Stimulated activated CD4-positive, alpha-beta T cell treated with anti-CD3 and anti-CD28 coated beads, Interleukin-15, amount 100 ng/mL, for 48 hours (primary cell): ENCODE measurements around the gene PYHIN1.
"Not testable (repeated sequence)": the region's sequence is repeated elsewhere in the genome, so short reads cannot be mapped to it uniquely, and the experiment has no call there.

Experiments
- DNase-seq, 2 donors: peaks; one replicate each; pipeline ENCODE4 v3.0.0-alpha.2; 2020; ENCODE audit warnings: low read depth in 2 of 2

The PYHIN1 gene

DNA sequence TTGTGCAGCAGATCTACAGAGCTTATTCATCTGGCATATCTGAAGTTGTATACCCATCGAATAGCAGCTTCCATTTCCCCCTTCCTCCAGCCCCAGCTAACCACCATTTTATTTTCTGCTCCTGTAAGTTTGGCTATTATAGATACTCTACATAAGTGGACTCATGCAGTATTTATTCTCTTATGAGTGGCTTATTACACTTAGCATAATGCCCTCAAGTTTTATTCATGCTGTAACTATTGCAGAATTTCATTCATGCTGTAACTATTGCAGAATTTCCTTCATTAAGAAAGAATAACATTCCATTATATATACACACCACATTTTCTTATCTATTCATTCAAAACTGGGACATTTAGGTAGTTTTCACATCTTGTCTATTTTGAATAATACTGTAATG lies 47.9 kb downstream of the PYHIN1 start:
- DNase-seq, result no peak

DNA sequence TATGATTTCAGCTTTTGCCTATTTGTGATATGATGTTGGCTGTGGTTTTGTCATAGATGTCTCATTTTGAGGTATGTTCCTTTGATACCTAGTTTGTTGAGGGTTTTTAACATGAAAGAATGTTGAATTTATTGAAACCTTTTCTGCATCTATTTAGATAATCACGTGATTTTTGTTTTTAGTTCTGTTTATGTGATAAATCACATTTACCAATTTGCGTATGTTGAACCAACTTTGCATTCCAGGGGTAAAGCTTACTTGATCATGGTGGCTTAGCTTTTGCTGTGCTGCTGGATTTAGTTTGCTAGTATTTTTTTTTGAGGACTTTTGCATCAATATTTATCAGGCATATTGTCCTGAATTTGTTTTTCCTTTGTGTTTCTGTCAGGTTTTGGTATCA lies 51.9 kb downstream of the PYHIN1 start:
- no peak for DNase-seq

DNA sequence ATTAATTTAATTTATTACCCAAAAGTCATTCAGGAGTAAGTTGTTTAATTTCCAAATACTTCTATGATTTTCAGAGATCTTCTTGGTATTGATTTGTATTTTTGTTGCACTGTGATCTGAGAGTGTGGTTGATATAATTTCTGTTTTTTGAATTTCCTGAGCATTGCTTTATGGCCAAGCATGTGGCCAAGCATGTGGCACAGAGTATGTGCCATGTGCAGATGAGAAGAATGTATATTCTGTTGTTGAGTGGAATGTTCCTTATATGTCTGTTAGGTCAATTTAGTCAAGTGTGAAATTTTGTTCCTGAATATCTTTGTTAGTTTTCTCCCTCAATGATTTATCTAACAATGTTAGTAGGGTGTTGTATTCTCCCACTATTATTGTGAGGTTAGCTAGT lies 53.0 kb downstream of the PYHIN1 start:
- DNase-seq, result no peak

DNA sequence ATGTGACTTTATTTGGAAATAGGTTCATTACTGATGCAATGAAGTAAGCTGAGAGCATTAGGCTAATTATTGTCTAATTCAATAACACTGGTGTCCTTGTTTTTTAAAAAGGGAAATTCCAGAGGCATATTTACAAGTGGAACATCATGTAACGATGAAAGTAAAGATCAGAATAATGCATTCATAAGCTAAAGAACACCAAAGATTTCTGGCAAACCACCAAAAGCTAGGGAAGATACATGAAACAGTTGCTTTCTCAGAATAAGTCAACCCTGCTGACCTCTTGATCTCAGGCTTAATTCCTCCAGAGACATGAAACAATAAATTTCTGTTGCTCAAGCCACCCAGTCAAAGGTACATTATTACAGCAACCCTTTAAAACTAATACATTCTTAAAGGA lies 58.1 kb downstream of the PYHIN1 start:
- no peak for DNase-seq

DNA sequence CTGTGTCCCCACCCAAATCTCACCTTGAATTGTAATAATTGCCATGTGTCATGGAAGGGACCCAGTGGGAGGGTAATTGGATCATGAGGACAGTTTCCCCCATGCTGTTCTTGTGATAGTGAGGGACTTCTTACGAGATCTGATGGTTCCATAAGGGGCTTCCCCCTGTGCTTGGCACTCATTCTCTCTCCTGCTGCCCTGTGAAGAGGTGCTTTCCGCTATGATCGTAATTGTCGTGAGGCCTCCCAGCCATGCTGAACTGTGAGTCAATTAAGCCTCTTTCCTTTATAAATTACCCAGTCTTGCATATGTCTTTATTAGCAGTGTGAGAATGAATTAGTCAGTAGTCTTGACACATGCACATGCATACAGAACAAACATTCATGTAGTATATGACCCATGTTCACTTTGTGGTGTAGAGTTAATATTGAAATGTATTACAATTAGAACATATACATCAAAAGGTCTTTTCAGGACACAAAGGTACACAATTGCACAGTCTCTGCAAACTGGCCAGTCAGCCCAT lies 61.5 kb downstream of the PYHIN1 start:
- DNase-seq, result no peak

DNA sequence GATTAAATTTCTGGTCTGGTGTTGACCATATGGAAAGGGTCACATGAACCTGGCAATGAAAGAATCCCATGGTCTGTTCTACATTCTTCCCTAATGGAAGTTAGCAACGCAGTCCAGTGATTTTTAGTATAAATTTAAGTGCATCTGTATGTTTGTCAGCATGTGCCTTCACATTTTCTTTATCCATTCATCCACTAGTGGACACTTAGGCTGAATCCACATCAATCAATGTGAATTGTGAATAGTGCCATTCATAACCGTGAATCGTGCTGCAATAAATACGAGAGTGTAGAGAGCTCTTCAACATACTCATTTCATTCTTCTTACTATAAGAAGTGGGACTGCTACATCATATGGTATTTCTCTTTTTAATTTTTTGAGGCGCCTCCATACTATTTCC lies 65.6 kb downstream of the PYHIN1 start:
- DNase-seq, result no peak

DNA sequence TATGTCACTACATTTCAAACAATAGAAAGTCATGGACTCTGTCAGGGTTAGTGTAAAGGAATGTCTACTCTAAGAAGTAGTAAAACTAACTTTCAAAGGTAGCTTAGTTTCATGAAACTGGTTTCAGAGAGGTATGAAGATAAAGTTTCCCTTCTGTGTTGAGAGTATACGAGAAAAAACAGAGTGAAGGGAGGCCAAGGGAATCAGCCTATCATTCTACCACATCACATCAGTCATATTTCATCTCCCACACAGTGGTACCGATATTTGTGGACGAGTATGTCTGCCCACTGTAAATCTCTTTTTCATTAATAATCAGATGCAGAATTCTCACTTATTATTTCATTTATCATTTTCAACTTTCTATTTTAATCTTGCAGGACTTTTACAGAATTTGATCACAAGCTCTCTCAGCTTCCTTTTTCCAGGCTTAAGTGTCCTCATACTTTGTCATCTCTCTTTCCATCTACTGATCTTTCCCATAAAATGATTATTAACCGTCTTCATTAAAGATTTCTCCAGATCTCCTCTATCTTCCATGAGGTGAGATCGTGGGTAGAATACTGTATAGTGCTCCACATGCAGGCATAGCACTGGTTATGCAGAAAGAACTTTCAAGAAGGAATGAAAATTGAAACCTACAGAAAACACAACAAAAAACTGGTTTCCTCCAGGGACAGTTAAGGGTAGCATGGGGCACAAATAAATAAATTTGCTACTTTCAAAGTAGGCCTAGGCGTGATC lies 66.9 kb downstream of the PYHIN1 start:
- DNase-seq, result no peak

DNA sequence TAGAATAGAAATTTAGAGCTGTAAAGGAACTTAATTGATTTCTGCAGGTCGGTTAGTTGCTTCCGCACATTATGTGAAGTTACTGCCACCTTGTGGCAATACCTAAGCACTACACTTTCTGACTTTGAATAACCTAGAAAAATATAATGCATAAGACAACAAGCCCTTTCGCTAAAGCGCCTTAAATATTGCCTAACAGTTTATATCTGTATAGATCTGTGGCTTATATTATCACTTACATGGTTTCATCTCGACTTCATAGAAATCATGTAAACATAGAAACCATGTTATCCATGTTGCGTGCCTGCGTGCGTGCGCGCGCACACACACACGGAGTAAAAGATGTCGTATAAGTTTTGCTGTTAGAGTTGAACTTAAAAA lies 67.4 kb downstream of the PYHIN1 start:
- no peak for DNase-seq

DNA sequence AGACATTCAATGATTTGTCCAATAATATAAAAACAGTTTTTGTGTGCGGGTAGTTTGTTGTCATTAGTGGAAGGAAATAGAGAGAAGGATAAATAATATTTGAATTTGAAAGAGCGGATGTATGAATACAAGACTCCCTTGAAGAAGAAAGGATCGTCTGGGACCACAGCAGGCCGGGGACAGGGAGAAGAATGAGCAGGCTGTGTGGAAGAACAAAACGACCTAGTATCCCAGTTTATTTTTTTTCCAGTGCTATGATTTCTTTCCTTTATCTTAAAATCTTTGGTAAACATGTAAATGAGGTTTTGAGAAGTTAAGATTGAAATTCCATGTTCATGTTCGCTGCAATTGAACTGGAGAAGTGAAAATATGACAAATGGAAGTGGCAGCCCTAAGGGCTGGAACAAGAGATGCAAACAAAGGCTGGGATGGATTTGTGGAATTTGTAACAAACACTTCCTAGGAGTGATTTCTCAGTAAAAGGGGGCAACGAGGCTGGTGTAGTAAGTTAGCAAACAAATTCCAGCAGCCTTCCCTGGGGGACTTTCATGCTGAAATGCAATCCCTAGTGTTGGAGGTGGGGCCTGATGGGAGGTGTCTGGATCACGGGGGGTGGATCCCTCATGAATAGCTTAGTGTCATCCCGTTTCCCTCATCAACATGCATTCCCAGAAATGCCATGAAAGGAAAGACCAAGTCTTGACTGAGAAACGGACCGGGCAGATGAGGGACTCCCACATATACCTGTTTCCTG lies 68.1 kb downstream of the PYHIN1 start:
- DNase-seq, result no peak

DNA sequence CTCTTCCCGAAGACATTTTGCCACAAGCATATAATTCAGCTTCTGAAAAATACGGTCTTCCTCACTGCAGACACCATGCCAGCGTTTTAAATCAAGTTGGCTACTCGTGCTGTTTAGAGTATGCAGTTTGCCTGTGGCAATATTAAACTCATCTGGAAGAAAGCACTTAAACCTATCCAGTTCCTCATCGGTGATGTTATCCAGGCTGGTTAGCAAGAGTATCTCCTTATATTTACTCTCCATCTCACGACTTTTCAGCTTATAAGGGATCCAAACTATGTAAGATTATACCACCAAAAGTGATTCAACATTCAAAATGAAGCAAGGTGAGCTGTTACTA lies 68.7 kb downstream of the PYHIN1 start:
- no peak for DNase-seq

DNA sequence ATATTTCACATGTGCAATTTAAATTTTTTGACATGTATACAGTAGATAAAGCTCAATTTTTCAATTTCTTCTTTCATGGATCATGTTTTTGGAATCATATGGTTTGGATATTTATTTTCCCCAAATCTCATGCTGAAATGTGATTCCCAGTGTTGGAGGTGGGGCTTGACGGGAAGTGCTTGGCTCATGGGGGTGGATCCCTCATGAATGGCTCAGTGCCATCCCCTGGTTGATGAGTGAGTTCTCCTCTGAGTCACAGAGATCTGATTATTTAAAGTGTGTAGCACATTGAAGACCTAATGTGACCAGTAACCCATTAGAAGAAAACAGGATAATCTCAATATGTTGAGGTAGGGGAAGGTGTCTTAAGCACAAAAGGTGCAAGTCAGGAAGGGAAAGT lies 69.3 kb downstream of the PYHIN1 start:
- DNase-seq, result no peak

DNA sequence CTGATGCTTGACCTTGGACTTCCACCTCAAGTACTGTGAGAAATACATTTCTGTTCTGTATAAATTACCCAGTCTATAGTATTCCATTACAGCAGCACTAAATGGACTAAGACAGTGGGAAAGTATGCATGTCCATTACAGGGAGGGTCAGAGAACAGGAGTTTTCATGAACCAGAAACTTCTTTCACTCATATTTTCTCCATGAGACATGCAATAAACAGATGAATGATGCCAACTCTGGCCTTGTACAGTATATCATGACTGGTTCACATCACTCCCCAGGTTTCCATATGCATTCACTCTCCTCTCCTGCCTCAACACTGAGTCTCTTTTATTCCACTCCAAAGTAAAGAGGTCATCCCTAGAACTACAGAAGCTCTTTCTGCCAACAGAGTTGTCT lies 73.8 kb downstream of the PYHIN1 start:
- DNase-seq, result no peak

DNA sequence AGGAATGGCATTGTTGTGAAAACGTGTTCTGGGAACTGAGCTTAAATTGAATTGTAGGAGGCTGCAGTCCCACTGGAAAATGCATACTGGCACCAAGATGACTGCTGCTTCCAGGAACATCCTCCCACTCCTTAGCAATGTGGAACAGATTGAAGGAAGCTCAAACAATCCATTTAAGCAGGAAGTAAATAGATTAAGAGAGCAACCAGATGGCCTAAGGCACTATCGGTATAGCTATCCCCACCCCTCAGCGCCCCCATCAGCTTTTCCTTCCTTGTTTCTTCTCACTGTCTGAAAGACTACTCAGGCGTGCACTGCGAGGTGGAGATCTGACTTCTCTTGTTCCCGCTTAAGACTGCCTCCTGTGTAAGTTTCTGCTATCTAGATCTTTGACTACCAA lies 74.3 kb downstream of the PYHIN1 start:
- no peak for DNase-seq

DNA sequence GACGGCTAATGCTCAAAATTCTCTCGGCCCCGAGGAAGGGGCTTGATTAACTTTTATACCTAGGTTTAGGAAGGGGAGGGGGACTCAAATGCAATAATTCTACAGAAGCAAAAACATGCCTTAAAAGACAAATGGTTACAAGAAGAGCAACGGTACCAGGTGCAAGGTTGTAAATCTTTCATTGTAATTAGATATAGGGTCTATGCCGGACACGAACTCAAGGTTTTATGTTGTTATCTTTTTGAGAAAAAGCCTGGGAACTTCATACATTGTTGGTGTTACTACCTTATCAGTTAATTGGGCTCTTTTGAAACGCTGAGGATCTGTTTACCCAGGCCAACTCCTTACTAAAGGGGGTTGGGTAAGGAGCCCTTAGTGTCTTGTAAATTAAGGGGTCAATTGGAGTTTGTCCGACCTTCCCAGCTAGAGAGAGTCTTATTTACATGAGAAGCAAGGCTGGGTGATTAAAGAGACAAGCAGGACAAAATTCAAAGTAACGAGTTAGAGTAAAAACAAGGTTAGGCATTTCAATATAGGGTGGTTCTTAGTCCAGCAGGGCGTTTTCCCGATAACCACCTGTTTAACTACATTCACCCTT lies 75.0 kb downstream of the PYHIN1 start:
- not testable (repeated sequence) for DNase-seq

DNA sequence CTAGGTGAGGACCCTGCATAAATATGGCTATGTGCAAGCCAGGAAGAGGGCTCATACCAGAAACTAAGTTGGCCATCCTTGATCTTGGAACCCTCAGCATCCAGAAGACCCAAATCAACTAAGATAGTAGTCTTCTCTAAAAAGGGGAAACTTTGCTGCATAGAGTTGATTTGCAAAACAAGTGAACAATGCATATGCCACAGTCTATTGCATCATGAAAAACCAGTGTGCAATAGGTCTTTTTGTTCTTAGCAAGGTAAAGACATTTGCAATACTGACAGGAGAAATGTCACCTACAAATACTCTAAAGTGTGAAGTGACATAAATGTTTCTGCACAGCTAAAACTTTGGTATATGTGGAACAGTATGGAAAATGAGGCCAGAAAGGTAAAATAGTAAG lies 76.4 kb downstream of the PYHIN1 start:
- DNase-seq, result no peak

DNA sequence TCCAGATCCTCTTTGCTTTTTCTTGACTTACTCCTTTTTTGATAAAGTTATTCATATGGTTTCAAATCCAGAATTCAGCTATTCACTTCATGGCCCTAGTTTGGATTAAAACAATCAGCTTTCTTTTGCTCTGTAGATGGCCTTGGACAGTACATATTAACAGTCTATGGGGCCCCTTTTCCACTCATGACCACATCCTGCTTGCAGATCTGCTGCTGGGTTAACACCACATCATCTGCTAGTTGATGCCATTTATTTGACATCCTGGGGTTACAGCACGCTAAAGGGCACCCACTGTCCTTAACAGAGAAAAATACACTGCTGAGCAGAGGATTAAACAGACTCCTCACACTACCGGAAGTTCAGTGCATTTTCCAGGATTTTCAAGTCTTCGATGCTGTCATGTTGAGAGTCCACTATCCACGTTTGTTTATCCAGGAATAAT lies 77.4 kb downstream of the PYHIN1 start:
- DNase-seq, result peak; percentile 47 to 50

DNA sequence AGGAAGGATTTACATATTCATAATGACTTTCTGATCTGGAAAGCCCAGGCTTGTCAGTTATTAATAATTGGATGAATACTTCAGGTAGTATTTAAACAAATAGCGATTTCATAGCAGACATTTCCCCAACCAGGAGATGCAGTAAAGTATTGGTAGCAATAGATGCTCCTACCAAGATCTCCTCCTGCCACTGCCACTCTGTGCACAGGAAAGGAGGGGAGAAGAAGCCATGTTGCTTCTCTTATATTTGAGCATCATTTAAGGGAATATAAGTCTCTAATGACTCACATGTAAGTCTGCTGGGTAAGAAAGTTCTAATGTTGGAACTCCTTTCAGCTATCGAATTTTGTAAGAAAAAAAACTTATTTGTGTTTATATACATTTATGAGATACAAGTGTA lies 77.9 kb downstream of the PYHIN1 start:
- no peak for DNase-seq

DNA sequence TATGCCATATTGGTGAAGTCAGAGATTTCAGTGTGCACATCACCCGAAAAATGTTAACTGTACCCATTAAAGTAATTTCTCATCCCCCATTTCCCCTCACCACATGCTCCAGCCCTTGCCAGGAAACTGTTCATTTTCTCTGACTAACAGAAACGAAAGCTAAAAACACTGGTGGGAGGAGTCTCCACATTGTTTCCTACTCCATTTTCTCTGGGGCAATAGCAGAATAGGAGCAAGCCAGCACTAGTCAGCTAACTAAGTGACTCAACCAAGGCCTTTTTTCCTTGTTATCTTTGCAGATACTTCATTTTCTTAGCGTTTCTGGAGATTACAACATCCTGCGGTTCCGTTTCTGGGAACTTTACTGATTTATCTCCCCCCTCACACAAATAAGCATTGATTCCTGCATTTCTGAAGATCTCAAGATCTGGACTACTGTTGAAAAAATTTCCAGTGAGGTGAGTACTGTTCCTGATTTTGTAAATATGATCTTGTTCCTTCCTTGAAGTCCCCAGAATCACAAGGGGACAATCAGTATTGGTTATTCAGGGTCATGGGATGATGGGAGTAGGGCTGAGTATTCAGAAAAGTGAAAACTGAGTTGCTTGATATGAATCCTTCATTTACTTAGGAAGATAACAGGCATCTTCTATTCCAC lies 78.5 kb downstream of the PYHIN1 start, which contains the start of gene IFI16:
Gene IFI16 (plus strand): TSS at position 204 of the 658 bp plus-strand sequence. CDS start 4,774 bp downstream, outside the sequence.
- peak; percentile 56 for DNase-seq

DNA sequence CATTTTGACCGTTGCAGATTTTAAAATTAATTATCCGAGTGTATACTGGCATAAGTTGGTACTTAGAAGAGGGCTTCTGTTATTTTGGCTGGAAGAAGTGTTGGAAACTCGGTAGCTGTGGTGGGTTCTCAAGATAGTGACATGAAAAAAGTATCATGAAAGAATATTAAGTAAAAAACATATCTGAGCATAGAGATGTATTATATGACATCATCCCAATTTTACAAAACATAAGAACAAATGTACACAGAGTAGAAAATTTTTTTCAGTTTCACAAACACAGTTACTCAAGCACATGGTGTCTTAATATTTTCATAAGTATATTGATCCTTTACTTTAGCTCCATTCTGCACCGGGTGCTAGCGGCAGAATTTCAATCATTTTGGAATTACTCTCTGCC lies 79.0 kb downstream of the PYHIN1 start:
- DNase-seq, result no peak

DNA sequence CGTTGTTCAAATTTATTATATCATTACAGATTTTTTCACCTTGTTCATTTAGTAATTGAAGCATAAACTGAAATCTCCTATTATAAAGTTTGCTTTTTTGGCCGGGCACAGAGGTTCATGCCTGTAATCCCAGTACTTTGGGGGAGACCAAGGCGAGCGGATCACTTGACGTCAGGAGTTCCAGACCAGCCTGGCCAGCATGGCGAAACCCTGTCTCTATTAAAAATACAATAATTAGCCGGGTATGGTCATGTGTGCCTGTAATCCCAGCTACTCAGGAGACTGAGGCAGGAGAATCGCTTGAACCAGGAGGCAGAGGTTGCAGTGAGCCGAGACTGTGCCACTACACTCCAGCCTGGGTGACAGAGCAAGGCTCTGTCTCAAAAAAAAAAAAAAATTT lies 79.6 kb downstream of the PYHIN1 start:
- DNase-seq, result not testable (repeated sequence)

DNA sequence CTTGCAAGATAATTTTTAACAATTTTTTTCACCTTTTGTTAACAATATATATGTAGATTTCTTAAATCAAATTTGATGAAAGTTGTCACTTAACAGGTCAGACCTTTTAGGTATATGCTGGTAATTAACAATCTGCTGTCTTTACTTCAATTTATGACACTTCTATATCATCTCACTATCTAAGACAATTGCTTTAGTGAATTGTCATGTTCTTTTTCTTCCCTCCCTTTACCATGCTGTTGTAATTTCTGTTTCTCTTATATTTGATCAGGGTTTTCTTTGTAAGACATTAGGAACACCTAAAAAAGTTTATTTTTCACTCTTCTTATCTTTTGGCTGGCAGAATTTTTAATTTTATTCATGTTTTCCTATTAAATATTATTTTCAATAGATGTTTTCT lies 80.4 kb downstream of the PYHIN1 start:
- no peak for DNase-seq

DNA sequence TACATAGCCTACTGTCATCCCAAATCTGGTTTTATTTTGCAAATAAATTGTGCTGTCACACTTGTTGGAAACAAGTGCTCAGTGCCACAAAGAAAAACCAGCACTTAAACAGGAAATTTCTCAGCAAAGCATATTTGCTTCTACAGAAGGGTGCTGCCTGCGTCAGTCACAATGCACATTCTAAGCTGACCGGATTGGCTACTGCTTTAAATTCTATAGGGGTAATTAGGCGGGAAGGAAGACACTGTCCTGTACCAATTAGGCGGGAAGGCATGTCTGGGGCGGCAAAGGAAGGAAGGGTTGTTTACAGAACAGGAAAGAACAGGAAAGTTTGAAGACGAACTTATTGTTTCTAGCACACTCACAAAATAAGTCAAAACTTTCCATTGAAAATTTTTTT lies 81.1 kb downstream of the PYHIN1 start:
- DNase-seq, result peak; percentile 57 to 65
